Islet of Langerhans (tissue), 1 donor: ENCODE measurements around the gene MCRIP1.

ENCODE experiments used
- FAIRE-seq: peaks from one replicate; lab custom pipeline; 2011; peaks lifted over from hg19 to GRCh38; lab: Jason Lieb, UNC

Gene MCRIP1

GRCh38 chr17:81803728-81804558 lies 29.1 kb downstream of the MCRIP1 start, which contains the start of gene GCGR:
TSS of gene GCGR (plus strand) at chr17:81804150. CDS start at chr17:81809019, 4,869 bp downstream.
- FAIRE-seq, result no peak

GRCh38 chr17:81802856-81803643 lies 30.0 kb downstream of the MCRIP1 start:
- no peak for FAIRE-seq

GRCh38 chr17:81802048-81802758 lies 30.9 kb downstream of the MCRIP1 start:
- FAIRE-seq, result no peak

DNA sequence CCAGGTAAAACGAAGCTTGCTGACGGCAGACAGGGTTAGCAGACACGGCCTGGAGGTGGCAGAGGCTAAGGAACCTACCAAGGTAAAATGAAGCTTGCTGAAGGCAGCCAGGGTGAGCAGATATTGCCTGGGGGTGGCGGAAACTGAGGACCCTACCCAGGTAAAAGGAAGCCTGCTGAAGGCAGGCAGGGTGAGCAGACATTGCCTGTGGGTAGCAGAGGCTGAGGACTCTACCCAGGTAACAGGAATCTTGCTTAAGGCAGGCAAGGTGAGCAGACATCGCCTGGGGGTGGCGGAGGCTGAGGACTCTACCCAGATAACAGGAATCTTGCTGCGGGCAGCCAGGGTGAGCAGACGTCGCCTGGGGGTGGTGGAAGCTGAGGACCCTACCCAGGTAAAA lies 31.8 kb downstream of the MCRIP1 start:
- FAIRE-seq, result no peak

DNA sequence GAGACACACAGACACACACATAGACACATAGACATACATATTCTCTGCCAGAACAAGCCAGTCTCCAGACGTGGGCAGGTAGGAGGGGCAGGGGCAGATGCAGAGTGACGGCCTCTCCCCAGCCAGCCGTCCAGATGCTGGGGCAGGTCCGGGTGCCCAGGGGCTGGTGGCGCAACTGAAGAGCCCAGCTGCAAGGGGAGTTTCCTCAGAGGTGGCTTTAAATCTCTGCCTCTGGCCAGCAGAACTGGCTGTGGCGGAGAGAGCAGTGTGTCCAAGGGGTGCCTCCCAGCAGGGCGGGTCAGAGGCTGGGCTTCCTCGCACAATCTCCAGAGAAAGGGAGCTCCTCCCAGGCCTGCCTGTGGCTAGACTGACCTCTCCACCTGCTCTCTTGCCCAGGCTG lies 38.6 kb downstream of the MCRIP1 start:
- no peak for FAIRE-seq

GRCh38 chr17:81794074-81794476 lies 39.0 kb downstream of the MCRIP1 start:
- no peak for FAIRE-seq

DNA sequence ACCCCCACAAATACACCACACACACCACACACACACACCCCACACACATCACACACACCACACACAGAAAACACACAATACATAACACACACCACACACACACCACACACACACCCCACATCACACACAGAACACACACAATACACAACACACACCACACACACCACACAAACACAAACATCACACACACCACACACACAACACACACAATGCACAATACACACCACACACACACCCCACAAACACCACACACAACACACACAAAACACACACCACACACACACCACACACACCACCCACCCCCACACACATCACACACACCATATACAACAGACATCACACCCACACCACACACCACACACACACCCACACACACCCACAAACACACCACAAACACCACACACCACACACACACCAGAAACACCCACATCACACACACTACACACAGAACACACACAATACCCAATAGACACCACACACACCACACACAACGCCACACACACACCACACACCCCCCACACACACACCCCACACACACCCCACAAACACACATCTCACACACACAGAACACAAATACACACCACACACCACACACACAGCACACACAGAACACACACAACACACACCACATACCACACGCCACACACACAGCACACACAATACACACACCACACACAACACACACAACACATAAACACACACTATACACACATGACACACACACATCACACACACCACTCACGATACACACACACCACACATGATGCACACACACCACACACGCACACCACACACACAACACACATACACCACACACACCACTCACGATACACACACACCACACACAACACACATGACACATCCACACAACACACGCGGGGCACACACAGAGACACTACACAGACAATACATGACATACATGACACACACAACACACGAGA lies 40.1 kb downstream of the MCRIP1 start:
- no peak for FAIRE-seq
